ENCODE data around the gene FBXO10.

DNA sequence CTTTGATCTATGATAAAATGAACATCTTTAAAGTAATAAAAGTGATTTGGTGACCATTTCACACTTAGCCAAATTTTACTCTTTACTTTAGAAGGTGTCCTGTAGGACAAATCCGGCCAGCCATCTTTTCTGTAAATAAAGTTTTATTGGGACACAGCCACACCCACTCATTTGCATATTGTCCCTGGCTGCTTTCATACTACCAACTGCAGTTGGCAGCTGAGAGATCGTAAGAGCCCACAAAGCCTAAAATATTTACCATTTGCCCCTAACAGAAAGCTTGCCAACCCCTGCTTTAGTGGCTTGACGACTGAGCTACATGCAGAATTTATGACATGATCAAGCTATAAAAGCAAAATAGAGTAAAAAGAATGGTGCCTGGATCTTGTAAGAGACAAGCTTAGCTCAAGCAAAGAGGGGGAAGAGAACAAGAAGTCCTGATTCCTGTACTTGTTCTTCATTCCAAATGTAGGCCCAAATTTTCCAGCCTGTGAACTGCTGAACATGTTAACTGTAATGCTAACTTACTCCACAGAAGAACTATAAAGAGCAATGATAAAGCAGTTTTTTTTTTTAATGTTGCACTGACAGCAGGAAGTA lies 7.4 kb upstream of the FBXO10 start:
- no peak for TF ChIP-seq POLR2A (IDR thresholded peaks at IDR 0.05)
- TF ChIP-seq, protein P1, sequence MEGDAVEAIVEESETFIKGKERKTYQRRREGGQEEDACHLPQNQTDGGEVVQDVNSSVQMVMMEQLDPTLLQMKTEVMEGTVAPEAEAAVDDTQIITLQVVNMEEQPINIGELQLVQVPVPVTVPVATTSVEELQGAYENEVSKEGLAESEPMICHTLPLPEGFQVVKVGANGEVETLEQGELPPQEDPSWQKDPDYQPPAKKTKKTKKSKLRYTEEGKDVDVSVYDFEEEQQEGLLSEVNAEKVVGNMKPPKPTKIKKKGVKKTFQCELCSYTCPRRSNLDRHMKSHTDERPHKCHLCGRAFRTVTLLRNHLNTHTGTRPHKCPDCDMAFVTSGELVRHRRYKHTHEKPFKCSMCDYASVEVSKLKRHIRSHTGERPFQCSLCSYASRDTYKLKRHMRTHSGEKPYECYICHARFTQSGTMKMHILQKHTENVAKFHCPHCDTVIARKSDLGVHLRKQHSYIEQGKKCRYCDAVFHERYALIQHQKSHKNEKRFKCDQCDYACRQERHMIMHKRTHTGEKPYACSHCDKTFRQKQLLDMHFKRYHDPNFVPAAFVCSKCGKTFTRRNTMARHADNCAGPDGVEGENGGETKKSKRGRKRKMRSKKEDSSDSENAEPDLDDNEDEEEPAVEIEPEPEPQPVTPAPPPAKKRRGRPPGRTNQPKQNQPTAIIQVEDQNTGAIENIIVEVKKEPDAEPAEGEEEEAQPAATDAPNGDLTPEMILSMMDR (IDR thresholded peaks at IDR 0.05) = no peak

Data from thyroid gland (tissue), 4 donors.